HG03432 (cell line): ENCODE data around the gene IMMT.

Experiments used
- ATAC-seq: cut with Tn5 transposase; IDR thresholded peaks from one replicate; pipeline ENCODE4 v1.9.1; 2021; ENCODE audit warnings: mild to moderate bottlenecking, moderate library complexity; ENCODE audit not compliant: unreplicated experiment

The IMMT gene

GRCh38 chr2:86226636-86227520 is 31.6 kb upstream of the IMMT start:
- ATAC-seq, result no peak

GRCh38 chr2:86226070-86226469 is 30.8 kb upstream of the IMMT start:
- no peak for ATAC-seq

GRCh38 chr2:86225581-86225980 is 30.3 kb upstream of the IMMT start:
- ATAC-seq, result peak; percentile 77

- ATAC-seq, result no peak
Measured at GRCh38 chr2:86224645-86225355, 29.5 kb upstream of the IMMT start.

- no peak for ATAC-seq
Measured at GRCh38 chr2:86223927-86224560, 28.8 kb upstream of the IMMT start.

- no peak for ATAC-seq
Measured at GRCh38 chr2:86223140-86223926, 28.1 kb upstream of the IMMT start.

GRCh38 chr2:86221066-86221684 is 25.9 kb upstream of the IMMT start:
- no peak for ATAC-seq

- ATAC-seq, result no peak
Measured at GRCh38 chr2:86219896-86220295, 24.6 kb upstream of the IMMT start.

GRCh38 chr2:86218124-86218523 is 22.9 kb upstream of the IMMT start:
- no peak for ATAC-seq

- ATAC-seq, result no peak
Measured at GRCh38 chr2:86216575-86217555, 21.6 kb upstream of the IMMT start.

- ATAC-seq, result no peak
Measured at GRCh38 chr2:86214503-86214832, 19.2 kb upstream of the IMMT start.

- ATAC-seq, result no peak
Measured at GRCh38 chr2:86213699-86214502, 18.6 kb upstream of the IMMT start.

GRCh38 chr2:86213056-86213455 is 17.8 kb upstream of the IMMT start:
- ATAC-seq, result no peak

GRCh38 chr2:86211796-86212188 is 16.5 kb upstream of the IMMT start:
- no peak for ATAC-seq

GRCh38 chr2:86211033-86211795 is 16.0 kb upstream of the IMMT start:
- ATAC-seq, result no peak

- ATAC-seq, result no peak
Measured at GRCh38 chr2:86204458-86204857, 9.2 kb upstream of the IMMT start.

- ATAC-seq, result no peak
Measured at GRCh38 chr2:86203614-86204013, 8.4 kb upstream of the IMMT start.

- ATAC-seq, result no peak
Measured at GRCh38 chr2:86202702-86203101, 7.4 kb upstream of the IMMT start.
